H1 (cell line): Measurements from ENCODE around the gene FAT2. TPM values are rescaled to one million over a fixed set of nuclear protein-coding genes. Genes with fewer than 3 reads are reported as not detected.

Experiments
- CTCF ChIA-PET: fragments of 300-600 bp; sonication (Branson Sonifier 250); formaldehyde crosslinking; loops from one replicate; lab custom pipeline; 2021; ENCODE audit not compliant: partially characterized antibody; lab: Charles Lee
- POLR2A ChIA-PET: fragments of 300-600 bp; sonication (Branson Sonifier 250); formaldehyde crosslinking; loops from one replicate; lab custom pipeline; 2021; ENCODE audit warnings: inconsistent platforms; ENCODE audit not compliant: partially characterized antibody; lab: Charles Lee
- DNase-seq, 2 experiments: peaks; one replicate each; pipeline versions ENCODE4 v3.0.0 to v3.0.0-alpha.2; 2010 to 2022; ENCODE audit warnings: low spot score in 2 of 2, low read depth in 1 of 2, mixed read lengths in 1 of 2
- FAIRE-seq: peaks from 2 replicates; lab custom pipeline; 2011; peaks lifted over from hg19 to GRCh38; lab: Jason Lieb, UNC
- H2AFZ ChIP-seq: 2 replicates; pipeline ENCODE4 v1.8.1; 2012; ENCODE audit warnings: low read length, inconsistent platforms
- H2AK5ac ChIP-seq: 2 replicates; pipeline ENCODE4 v1.6.1; 2013; ENCODE audit warnings: low read depth, low read length
- H2BK120ac ChIP-seq: replicated peaks from 2 replicates; pipeline ENCODE3; 2013; ENCODE audit warnings: low read depth, low read length, inconsistent platforms
- H2BK12ac ChIP-seq: 2 replicates; pipeline ENCODE4 v1.6.1; 2013; ENCODE audit warnings: low read depth, low read length
- H2BK15ac ChIP-seq: 2 replicates; pipeline ENCODE4 v1.6.1; 2013; ENCODE audit warnings: low read length
- H2BK20ac ChIP-seq: 2 replicates; pipeline ENCODE4 v1.6.1; 2013; ENCODE audit warnings: low read length
- H2BK5ac ChIP-seq: 2 replicates; pipeline ENCODE4 v1.6.1; 2013; ENCODE audit warnings: low read depth, low read length
- H3K14ac ChIP-seq: 2 replicates; pipeline ENCODE4 v1.6.1; 2013; ENCODE audit warnings: inconsistent platforms; ENCODE audit not compliant: insufficient read length
- H3K18ac ChIP-seq: 2 replicates; pipeline ENCODE4 v1.6.1; 2013; ENCODE audit warnings: low read length; ENCODE audit errors: extremely low read depth
- H3K23ac ChIP-seq: 2 replicates; pipeline ENCODE4 v1.6.1; 2013; ENCODE audit warnings: inconsistent platforms; ENCODE audit not compliant: insufficient read length
- H3K23me2 ChIP-seq: 2 replicates; pipeline ENCODE4 v1.6.1; 2013; ENCODE audit warnings: low read depth, low read length
- H3K27ac ChIP-seq: 2 replicates; pipeline ENCODE4 v1.6.1; 2011; ENCODE audit warnings: low read depth, low read length, inconsistent platforms
- H3K27me3 ChIP-seq, 4 experiments: replicated peaks in 1 of 4; 1 replicate in 1 of 4; 2 replicates in 3 of 4; pipeline versions ENCODE4 v1.6.1 to v1.8.1; 2011 to 2013; ENCODE audit warnings: low read length in 3 of 4, mild to moderate bottlenecking in 3 of 4, inconsistent platforms in 2 of 4, mixed read lengths in 2 of 4, moderate library complexity in 1 of 4; ENCODE audit not compliant: control insufficient read depth in 3 of 4, insufficient read depth in 3 of 4; ENCODE audit errors: extremely low read depth in 1 of 4
- H3K36me3 ChIP-seq, 4 experiments: 2 replicates each; pipeline versions ENCODE4 v1.6.1 to v1.8.1; 2011 to 2013; ENCODE audit warnings: mild to moderate bottlenecking in 4 of 4, low read length in 3 of 4, moderate library complexity in 2 of 4, control low read depth in 1 of 4, inconsistent platforms in 1 of 4; ENCODE audit not compliant: insufficient read depth in 4 of 4, control insufficient read depth in 2 of 4
- H3K4ac ChIP-seq: replicated peaks from 2 replicates; pipeline ENCODE3; 2013; ENCODE audit warnings: low read length, low read depth, mixed read lengths, inconsistent platforms; ENCODE audit not compliant: insufficient read length
- H3K4me1 ChIP-seq, 4 experiments: replicated peaks in 1 of 4; 1 replicate in 1 of 4; 2 replicates in 3 of 4; pipeline versions ENCODE4 v1.6.1 to v1.8.1; 2011 to 2013; ENCODE audit warnings: low read length in 3 of 4, inconsistent platforms in 2 of 4, mixed read lengths in 1 of 4; ENCODE audit not compliant: insufficient read depth in 4 of 4, control insufficient read depth in 3 of 4
- H3K4me2 ChIP-seq, 2 experiments: 2 replicates each; pipeline versions ENCODE4 v1.6.1 to v1.8.1; 2011 to 2013; ENCODE audit warnings: low read depth in 2 of 2, low read length in 2 of 2, control low read depth in 1 of 2, inconsistent platforms in 1 of 2, mild to moderate bottlenecking in 1 of 2; ENCODE audit not compliant: insufficient read depth in 1 of 2
- H3K4me3 ChIP-seq, 4 experiments: fragments of 200-600, 300-600 bp in 1 of 4; sonication (generic), shearing (Covaris generic), sonication (Bioruptor Twin) in 1 of 4; 2 replicates each; pipeline versions ENCODE4 v1.5.1 to v1.8.1; 2011 to 2016; ENCODE audit warnings: low read length in 4 of 4, low read depth in 3 of 4, control low read depth in 2 of 4, inconsistent platforms in 2 of 4, mild to moderate bottlenecking in 2 of 4, mixed read lengths in 1 of 4, moderate library complexity in 1 of 4; ENCODE audit not compliant: insufficient read depth in 2 of 4; ENCODE audit errors: extremely low read depth in 1 of 4
- H3K56ac ChIP-seq: replicated peaks from 2 replicates; pipeline ENCODE3; 2013; ENCODE audit warnings: low read depth, mild to moderate bottlenecking, mixed read lengths, low read length, inconsistent platforms; ENCODE audit not compliant: insufficient read length
- H3K79me1 ChIP-seq: 2 replicates; pipeline ENCODE4 v1.6.1; 2013; ENCODE audit warnings: low read depth, low read length, control low read depth
- H3K79me2 ChIP-seq, 2 experiments: 2 replicates each; pipeline versions ENCODE4 v1.6.1 to v1.8.1; 2012 to 2013; ENCODE audit warnings: low read length in 2 of 2, mild to moderate bottlenecking in 2 of 2, inconsistent platforms in 1 of 2; ENCODE audit not compliant: insufficient read depth in 2 of 2, control insufficient read depth in 1 of 2
- H3K9ac ChIP-seq, 4 experiments: replicated peaks in 1 of 4; 1 replicate in 1 of 4; 2 replicates in 3 of 4; pipeline versions ENCODE4 v1.6.1 to v1.8.1; 2011 to 2013; ENCODE audit warnings: low read depth in 3 of 4, low read length in 3 of 4, control low read depth in 2 of 4, mild to moderate bottlenecking in 2 of 4, moderate library complexity in 2 of 4, inconsistent platforms in 1 of 4; ENCODE audit errors: extremely low read depth in 1 of 4
- H3K9me3 ChIP-seq, 2 experiments: 2 replicates each; pipeline versions ENCODE4 v1.6.1 to v1.8.1; 2012 to 2013; ENCODE audit warnings: mild to moderate bottlenecking in 2 of 2, moderate library complexity in 2 of 2, control low read depth in 1 of 2, inconsistent platforms in 1 of 2, low read depth in 1 of 2, low read length in 1 of 2, mixed read lengths in 1 of 2; ENCODE audit not compliant: insufficient read depth in 2 of 2
- H4K20me1 ChIP-seq, 2 experiments: replicated peaks in 1 of 2; 2 replicates each; pipeline versions ENCODE3 to v1.8.1; 2011 to 2013; ENCODE audit warnings: inconsistent platforms in 2 of 2, low read length in 2 of 2, mild to moderate bottlenecking in 1 of 2; ENCODE audit not compliant: insufficient read depth in 2 of 2, control insufficient read depth in 1 of 2
- H4K5ac ChIP-seq: 2 replicates; pipeline ENCODE4 v1.6.1; 2013; ENCODE audit warnings: low read length, low read depth, mixed read lengths, inconsistent platforms; ENCODE audit not compliant: insufficient read length
- H4K8ac ChIP-seq: 2 replicates; pipeline ENCODE4 v1.8.0; 2013; ENCODE audit warnings: mild to moderate bottlenecking, moderate library complexity, low read length, inconsistent platforms; ENCODE audit not compliant: insufficient read depth; ENCODE audit errors: extremely low read depth
- H4K91ac ChIP-seq: replicated peaks from 2 replicates; pipeline ENCODE3; 2013; ENCODE audit warnings: low read length, mixed read lengths, inconsistent platforms; ENCODE audit not compliant: insufficient read length
- FOSL1 ChIP-seq: IDR thresholded peaks from 2 replicates; pipeline ENCODE4 v1.6.1; 2011; ENCODE audit warnings: mild to moderate bottlenecking, low read depth, low read length, moderate library complexity; ENCODE audit not compliant: insufficient read depth
- GABPA ChIP-seq: IDR thresholded peaks from 2 replicates; pipeline ENCODE4 v1.6.1; 2011; ENCODE audit warnings: mild to moderate bottlenecking, low read length, moderate library complexity, borderline replicate concordance; ENCODE audit not compliant: insufficient read depth
- HDAC2 ChIP-seq, 2 experiments: fragments of 300-600 bp in 1 of 2; sonication (generic) in 1 of 2; IDR thresholded peaks; 2 replicates each; pipeline ENCODE4 v1.6.1; 2011 to 2012; ENCODE audit warnings: low read depth in 2 of 2, low read length in 2 of 2, mild to moderate bottlenecking in 2 of 2, moderate library complexity in 2 of 2, borderline replicate concordance in 1 of 2, inconsistent platforms in 1 of 2
- NANOG ChIP-seq: IDR thresholded peaks from 2 replicates; pipeline ENCODE4 v1.6.1; 2011; ENCODE audit warnings: low read length, low read depth, mild to moderate bottlenecking, inconsistent platforms; ENCODE audit not compliant: insufficient read depth, poor library complexity, severe bottlenecking
- POLR2A ChIP-seq, 2 experiments: IDR thresholded peaks; 1 replicate in 1 of 2; 2 replicates in 1 of 2; pipeline ENCODE4 v1.6.1; 2011; ENCODE audit warnings: low read depth in 2 of 2, low read length in 2 of 2, mild to moderate bottlenecking in 2 of 2; ENCODE audit errors: control extremely low read depth in 1 of 2
- POU5F1 ChIP-seq: IDR thresholded peaks from 2 replicates; pipeline ENCODE4 v1.6.1; 2011; ENCODE audit warnings: low read depth, mild to moderate bottlenecking, low read length, moderate library complexity
- RXRA ChIP-seq: IDR thresholded peaks from 2 replicates; pipeline ENCODE4 v1.6.1; 2011; ENCODE audit warnings: low read depth, mild to moderate bottlenecking, low read length, moderate library complexity; ENCODE audit not compliant: insufficient read depth
- SP4 ChIP-seq: IDR thresholded peaks from 2 replicates; pipeline ENCODE4 v1.6.1; 2012; ENCODE audit warnings: low read length, inconsistent platforms
- SUZ12 ChIP-seq: fragments of 200-600 bp; sonication (generic); IDR thresholded peaks from 2 replicates; pipeline ENCODE4 v1.6.1; 2012; ENCODE audit warnings: mild to moderate bottlenecking, inconsistent platforms, low read length, moderate library complexity, mixed read lengths
- YY1 ChIP-seq: IDR thresholded peaks from 2 replicates; pipeline ENCODE4 v1.6.1; 2011; ENCODE audit warnings: low read depth, mild to moderate bottlenecking, low read length
- ZNF274 ChIP-seq: IDR thresholded peaks from 2 replicates; pipeline ENCODE4 v1.7.0; 2012; ENCODE audit warnings: low read length, borderline replicate concordance; ENCODE audit errors: extremely low read depth
- WGBS, 2 experiments: shearing (Covaris generic) in 1 of 2; methylation state at CpG; one replicate each; pipeline versions ENCODE4 v1.1.6 to v1.1.7; 2013 to 2015; ENCODE audit warnings: low lambda C conversion rate in 2 of 2, mixed read lengths in 2 of 2, inconsistent platforms in 1 of 2, low coverage in 1 of 2, missing lambda C conversion rate in 1 of 2; ENCODE audit not compliant: insufficient replicate concordance in 2 of 2, insufficient coverage in 1 of 2, insufficient read length in 1 of 2; ENCODE audit errors: extremely low coverage in 1 of 2, missing lambda C conversion rate in 1 of 2; 5-methylcytosine and 5-hydroxymethylcytosine counted together
- polyA plus RNA-seq, 7 experiments: library from polyadenylated mRNA; depleted of rRNA in 3 of 7; stranded (reverse) in 5 of 7; unstranded in 2 of 7; fragments of >200 nt in 5 of 7; fragments of 200-250 nt in 2 of 7; gene quantifications; 1 replicate in 5 of 7; 2 replicates in 1 of 7; 4 replicates in 1 of 7; pipeline versions ENCODE4 v1.2.1 to v1.2.3, GENCODE V29; 2011 to 2013; ENCODE audit warnings: missing spikeins in 2 of 7, mixed read lengths in 2 of 7
- total RNA-seq: library from RNA; stranded (reverse); fragmentation: NEBNext Ultra II Directional; extraction: Animal tissue kit (Norgen Biotek cat#: 25700); gene quantifications from 2 replicates; pipeline ENCODE4 v1.2.1, GENCODE V29; 2021
- TF ChIP-seq, protein P1 (sequence below): IDR thresholded peaks from 2 replicates; pipeline ENCODE4 v1.6.1; 2012; ENCODE audit warnings: low read length, inconsistent platforms

The FAT2 gene
- total and polyA plus RNA-seq, 2 of the 8 experiments (the other 6 are each of a cell fraction or from before 2014, with no cell fraction given): 0.12 to 0.30 TPM

DNA sequence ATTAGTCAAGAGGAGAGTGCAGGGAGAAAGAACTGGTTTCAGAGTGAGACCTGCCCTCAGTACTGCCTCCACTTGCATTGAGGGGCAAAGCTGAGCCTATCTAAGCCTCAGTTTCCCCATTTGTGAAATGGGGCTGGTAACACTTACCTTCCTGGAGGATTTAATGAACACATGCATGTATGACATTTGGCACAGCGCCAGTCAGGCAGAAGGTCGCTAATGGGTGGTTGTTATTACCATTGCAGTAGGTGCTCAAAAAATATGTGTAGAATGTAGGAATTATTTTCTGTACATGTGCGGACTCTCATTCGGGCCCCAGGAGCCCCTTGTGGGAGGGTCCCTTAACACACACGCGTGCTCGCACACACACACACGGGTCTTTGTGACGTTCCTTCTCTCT is 10.9 kb downstream of the FAT2 start:
- H3K23me2 ChIP-seq: no peaks in the 10 kb centered on the region
- no peaks in the 10 kb centered on the region for H3K27me3 ChIP-seq
- no peaks in the 10 kb centered on the region for H3K9me3 ChIP-seq
- no peak overlapping the region for H2BK15ac ChIP-seq
- H3K36me3 ChIP-seq: no peaks in the 10 kb centered on the region
- H3K9ac ChIP-seq: no peak overlapping the region
- no peaks in the 10 kb centered on the region for H4K20me1 ChIP-seq
- H3K79me1 ChIP-seq: no peaks in the 10 kb centered on the region
- no peak overlapping the region for H4K91ac ChIP-seq
- H3K4me1 ChIP-seq: peaks cover 0 to 4% (median 2%) of the 10 kb centered on the region in 4 experiments; a peak in 4 of 7 replicates
- WGBS, 2 experiments: 96% methylated on average over 9 of the region's 9 CpGs; no CpG with 5 or more reads in 1 of the 2 experiments
- no peak overlapping the region for H4K8ac ChIP-seq
- DNase-seq (no peak), FAIRE-seq (no peak)
- H2AK5ac ChIP-seq: no peak overlapping the region
- no peak overlapping the region for H3K56ac ChIP-seq
- H3K4ac ChIP-seq: no peak overlapping the region
- H3K23ac ChIP-seq: no peak overlapping the region
- H2BK20ac ChIP-seq: no peak overlapping the region
- no peak overlapping the region for H2BK120ac ChIP-seq
- ChIA-PET CTCF (interaction anchor here (0.6 to 2.2 kb wide), 9 partner anchors 9 to 160 kb away, joined by 3 to 9 read pairs (median 4); no protein-coding TSS in a partner anchor), POLR2A (no interaction called here)
- TF ChIP-seq SP4: no peak
- no peak for TF ChIP-seq ZNF274
- TF ChIP-seq GABPA: no peak
- TF ChIP-seq YY1: no peak
- no peak for TF ChIP-seq POU5F1
- no peak for TF ChIP-seq NANOG
- TF ChIP-seq POLR2A (IDR thresholded peaks at IDR 0.05; ENCODE audit: control extremely low read depth in 1 of 2, low read depth in 2 of 2, low read length in 2 of 2): no peak
- TF ChIP-seq FOSL1: no peak
- TF ChIP-seq, protein P1, sequence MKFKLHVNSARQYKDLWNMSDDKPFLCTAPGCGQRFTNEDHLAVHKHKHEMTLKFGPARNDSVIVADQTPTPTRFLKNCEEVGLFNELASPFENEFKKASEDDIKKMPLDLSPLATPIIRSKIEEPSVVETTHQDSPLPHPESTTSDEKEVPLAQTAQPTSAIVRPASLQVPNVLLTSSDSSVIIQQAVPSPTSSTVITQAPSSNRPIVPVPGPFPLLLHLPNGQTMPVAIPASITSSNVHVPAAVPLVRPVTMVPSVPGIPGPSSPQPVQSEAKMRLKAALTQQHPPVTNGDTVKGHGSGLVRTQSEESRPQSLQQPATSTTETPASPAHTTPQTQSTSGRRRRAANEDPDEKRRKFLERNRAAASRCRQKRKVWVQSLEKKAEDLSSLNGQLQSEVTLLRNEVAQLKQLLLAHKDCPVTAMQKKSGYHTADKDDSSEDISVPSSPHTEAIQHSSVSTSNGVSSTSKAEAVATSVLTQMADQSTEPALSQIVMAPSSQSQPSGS: no peak
- TF ChIP-seq RXRA: no peak
- TF ChIP-seq SUZ12: no peak
- no peak for TF ChIP-seq HDAC2 (IDR thresholded peaks at IDR 0.05; ENCODE audit: borderline replicate concordance in 1 of 2, low read depth in 2 of 2, low read length in 2 of 2)
- H2AFZ ChIP-seq: no peak overlapping the region
- H2BK5ac ChIP-seq: no peak overlapping the region
- no peak overlapping the region for H3K27ac ChIP-seq
- H3K18ac ChIP-seq: no peak overlapping the region
- no peak overlapping the region for H3K4me2 ChIP-seq
- H3K79me2 ChIP-seq: no peaks in the 10 kb centered on the region
- no peak overlapping the region for H3K14ac ChIP-seq
- H4K5ac ChIP-seq: no peak overlapping the region
- no peak overlapping the region for H2BK12ac ChIP-seq
- H3K4me3 ChIP-seq: no peak overlapping the region
